ENCODE data around the gene NUDC.

NUDC gene

DNA sequence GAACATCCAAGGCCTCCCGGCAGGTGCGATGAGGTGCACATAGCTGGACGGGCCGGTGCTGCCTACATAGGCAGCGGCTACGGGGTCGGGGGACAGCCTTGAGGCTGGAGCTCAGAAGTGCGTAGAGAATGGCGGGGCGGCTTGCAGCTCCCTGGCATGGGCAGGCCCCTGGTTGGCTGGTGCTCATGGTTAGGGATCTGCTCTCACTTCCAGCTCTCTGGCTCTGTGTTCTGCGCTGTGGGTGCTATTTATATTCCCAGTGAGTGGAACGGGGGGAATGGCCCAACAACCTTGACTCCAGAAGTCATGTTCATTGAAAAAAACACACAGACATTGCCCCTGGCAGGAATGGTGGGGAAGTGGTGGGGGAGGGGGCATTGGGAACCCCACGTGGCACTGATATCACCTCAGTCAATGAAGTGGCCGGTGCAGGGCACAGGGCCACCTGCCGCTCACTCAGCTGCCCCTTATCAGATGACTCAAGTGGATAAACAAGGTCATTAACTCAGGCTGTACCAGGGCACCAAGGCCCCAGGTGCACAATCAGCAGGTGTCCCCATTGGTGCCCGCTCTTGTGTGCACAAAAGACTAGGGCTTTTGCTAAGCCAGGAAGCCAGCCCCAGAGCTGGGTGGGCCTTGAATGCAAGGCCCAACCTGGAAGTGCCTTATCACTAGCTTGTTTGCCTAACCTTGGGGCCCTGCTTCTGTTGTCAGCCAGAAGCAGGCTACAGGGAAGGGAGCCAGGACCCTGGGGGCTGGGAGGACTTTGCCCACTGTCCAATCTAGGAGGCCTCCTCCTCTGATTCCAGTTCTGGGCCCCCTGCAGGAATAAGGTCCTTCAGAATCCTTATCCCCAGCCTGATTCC, 7.6 kb upstream of the NUDC start, which contains the start of gene NR0B2 (continued):
- TF ChIP-seq, protein P1, sequence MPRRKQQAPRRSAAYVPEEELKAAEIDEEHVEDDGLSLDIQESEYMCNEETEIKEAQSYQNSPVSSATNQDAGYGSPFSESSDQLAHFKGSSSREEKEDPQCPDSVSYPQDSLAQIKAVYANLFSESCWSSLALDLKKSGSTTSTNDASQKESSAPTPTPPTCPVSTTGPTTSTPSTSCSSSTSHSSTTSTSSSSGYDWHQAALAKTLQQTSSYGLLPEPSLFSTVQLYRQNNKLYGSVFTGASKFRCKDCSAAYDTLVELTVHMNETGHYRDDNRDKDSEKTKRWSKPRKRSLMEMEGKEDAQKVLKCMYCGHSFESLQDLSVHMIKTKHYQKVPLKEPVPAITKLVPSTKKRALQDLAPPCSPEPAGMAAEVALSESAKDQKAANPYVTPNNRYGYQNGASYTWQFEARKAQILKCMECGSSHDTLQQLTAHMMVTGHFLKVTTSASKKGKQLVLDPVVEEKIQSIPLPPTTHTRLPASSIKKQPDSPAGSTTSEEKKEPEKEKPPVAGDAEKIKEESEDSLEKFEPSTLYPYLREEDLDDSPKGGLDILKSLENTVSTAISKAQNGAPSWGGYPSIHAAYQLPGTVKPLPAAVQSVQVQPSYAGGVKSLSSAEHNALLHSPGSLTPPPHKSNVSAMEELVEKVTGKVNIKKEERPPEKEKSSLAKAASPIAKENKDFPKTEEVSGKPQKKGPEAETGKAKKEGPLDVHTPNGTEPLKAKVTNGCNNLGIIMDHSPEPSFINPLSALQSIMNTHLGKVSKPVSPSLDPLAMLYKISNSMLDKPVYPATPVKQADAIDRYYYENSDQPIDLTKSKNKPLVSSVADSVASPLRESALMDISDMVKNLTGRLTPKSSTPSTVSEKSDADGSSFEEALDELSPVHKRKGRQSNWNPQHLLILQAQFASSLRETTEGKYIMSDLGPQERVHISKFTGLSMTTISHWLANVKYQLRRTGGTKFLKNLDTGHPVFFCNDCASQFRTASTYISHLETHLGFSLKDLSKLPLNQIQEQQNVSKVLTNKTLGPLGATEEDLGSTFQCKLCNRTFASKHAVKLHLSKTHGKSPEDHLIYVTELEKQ (tag by site-specific recombination; IDR thresholded peaks at IDR 0.05; ENCODE audit: borderline replicate concordance) = no peak
- TF ChIP-seq ZNF366 (tag by site-specific recombination; conservative IDR thresholded peaks at IDR 0.05) (no peak), MYNN (tag by site-specific recombination; IDR thresholded peaks at IDR 0.05; ENCODE audit: borderline replicate concordance) (no peak), ZNF184 (tag by site-specific recombination; IDR thresholded peaks at IDR 0.05) (no peak), ZNF37A (tag by site-specific recombination; IDR thresholded peaks at IDR 0.05) (no peak), ZNF146 (tag by site-specific recombination; IDR thresholded peaks at IDR 0.05) (no peak), ZNF335 (tag by site-specific recombination; conservative IDR thresholded peaks at IDR 0.05) (peak; percentile 99), ZNF174 (tag by site-specific recombination; IDR thresholded peaks at IDR 0.05) (no peak), ZNF701 (tag by site-specific recombination; IDR thresholded peaks at IDR 0.05) (no peak), ZBTB20 (tag by site-specific recombination; IDR thresholded peaks at IDR 0.05) (peak; percentile 77), FEZF1 (tag by site-specific recombination; IDR thresholded peaks at IDR 0.05) (peak; percentile 56), ZNF548 (tag by site-specific recombination; IDR thresholded peaks at IDR 0.05) (no peak), ZFHX2 (tag by site-specific recombination; conservative IDR thresholded peaks at IDR 0.05) (no peak), ZNF221 (tag by site-specific recombination; IDR thresholded peaks at IDR 0.05; ENCODE audit: borderline replicate concordance) (no peak), ZNF133 (tag by site-specific recombination; IDR thresholded peaks at IDR 0.05) (no peak), ZNF549 (tag by site-specific recombination; IDR thresholded peaks at IDR 0.05) (no peak), ZNF629 (tag by site-specific recombination; IDR thresholded peaks at IDR 0.05) (no peak), HOXA7 (CRISPR knock-in tag; IDR thresholded peaks at IDR 0.05; ENCODE audit: borderline replicate concordance) (no peak), ZNF510 (tag by site-specific recombination; IDR thresholded peaks at IDR 0.05; ENCODE audit: insufficient replicate concordance) (no peak), IKZF3 (tag by site-specific recombination; IDR thresholded peaks at IDR 0.05) (no peak), ZBTB21 (tag by site-specific recombination; IDR thresholded peaks at IDR 0.05) (no peak), BCL11B (tag by site-specific recombination; IDR thresholded peaks at IDR 0.05; ENCODE audit: low read depth) (no peak)
- TF ChIP-seq, protein P2, sequence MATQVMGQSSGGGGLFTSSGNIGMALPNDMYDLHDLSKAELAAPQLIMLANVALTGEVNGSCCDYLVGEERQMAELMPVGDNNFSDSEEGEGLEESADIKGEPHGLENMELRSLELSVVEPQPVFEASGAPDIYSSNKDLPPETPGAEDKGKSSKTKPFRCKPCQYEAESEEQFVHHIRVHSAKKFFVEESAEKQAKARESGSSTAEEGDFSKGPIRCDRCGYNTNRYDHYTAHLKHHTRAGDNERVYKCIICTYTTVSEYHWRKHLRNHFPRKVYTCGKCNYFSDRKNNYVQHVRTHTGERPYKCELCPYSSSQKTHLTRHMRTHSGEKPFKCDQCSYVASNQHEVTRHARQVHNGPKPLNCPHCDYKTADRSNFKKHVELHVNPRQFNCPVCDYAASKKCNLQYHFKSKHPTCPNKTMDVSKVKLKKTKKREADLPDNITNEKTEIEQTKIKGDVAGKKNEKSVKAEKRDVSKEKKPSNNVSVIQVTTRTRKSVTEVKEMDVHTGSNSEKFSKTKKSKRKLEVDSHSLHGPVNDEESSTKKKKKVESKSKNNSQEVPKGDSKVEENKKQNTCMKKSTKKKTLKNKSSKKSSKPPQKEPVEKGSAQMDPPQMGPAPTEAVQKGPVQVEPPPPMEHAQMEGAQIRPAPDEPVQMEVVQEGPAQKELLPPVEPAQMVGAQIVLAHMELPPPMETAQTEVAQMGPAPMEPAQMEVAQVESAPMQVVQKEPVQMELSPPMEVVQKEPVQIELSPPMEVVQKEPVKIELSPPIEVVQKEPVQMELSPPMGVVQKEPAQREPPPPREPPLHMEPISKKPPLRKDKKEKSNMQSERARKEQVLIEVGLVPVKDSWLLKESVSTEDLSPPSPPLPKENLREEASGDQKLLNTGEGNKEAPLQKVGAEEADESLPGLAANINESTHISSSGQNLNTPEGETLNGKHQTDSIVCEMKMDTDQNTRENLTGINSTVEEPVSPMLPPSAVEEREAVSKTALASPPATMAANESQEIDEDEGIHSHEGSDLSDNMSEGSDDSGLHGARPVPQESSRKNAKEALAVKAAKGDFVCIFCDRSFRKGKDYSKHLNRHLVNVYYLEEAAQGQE (tag by site-specific recombination; IDR thresholded peaks at IDR 0.05) = no peak
- TF ChIP-seq, protein P3, sequence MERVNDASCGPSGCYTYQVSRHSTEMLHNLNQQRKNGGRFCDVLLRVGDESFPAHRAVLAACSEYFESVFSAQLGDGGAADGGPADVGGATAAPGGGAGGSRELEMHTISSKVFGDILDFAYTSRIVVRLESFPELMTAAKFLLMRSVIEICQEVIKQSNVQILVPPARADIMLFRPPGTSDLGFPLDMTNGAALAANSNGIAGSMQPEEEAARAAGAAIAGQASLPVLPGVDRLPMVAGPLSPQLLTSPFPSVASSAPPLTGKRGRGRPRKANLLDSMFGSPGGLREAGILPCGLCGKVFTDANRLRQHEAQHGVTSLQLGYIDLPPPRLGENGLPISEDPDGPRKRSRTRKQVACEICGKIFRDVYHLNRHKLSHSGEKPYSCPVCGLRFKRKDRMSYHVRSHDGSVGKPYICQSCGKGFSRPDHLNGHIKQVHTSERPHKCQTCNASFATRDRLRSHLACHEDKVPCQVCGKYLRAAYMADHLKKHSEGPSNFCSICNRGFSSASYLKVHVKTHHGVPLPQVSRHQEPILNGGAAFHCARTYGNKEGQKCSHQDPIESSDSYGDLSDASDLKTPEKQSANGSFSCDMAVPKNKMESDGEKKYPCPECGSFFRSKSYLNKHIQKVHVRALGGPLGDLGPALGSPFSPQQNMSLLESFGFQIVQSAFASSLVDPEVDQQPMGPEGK (tag by site-specific recombination; IDR thresholded peaks at IDR 0.05) = no peak
- TF ChIP-seq, protein P4, sequence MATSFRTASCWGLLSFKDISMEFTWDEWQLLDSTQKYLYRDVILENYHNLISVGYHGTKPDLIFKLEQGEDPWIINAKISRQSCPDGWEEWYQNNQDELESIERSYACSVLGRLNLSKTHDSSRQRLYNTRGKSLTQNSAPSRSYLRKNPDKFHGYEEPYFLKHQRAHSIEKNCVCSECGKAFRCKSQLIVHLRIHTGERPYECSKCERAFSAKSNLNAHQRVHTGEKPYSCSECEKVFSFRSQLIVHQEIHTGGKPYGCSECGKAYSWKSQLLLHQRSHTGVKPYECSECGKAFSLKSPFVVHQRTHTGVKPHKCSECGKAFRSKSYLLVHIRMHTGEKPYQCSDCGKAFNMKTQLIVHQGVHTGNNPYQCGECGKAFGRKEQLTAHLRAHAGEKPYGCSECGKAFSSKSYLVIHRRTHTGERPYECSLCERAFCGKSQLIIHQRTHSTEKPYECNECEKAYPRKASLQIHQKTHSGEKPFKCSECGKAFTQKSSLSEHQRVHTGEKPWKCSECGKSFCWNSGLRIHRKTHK (tag by site-specific recombination; IDR thresholded peaks at IDR 0.05) = no peak
- TF ChIP-seq, protein P5, sequence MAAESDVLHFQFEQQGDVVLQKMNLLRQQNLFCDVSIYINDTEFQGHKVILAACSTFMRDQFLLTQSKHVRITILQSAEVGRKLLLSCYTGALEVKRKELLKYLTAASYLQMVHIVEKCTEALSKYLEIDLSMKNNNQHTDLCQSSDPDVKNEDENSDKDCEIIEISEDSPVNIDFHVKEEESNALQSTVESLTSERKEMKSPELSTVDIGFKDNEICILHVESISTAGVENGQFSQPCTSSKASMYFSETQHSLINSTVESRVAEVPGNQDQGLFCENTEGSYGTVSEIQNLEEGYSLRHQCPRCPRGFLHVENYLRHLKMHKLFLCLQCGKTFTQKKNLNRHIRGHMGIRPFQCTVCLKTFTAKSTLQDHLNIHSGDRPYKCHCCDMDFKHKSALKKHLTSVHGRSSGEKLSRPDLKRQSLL (tag by site-specific recombination; IDR thresholded peaks at IDR 0.05) = no peak
